Astrocyte of the spinal cord (primary cell): ENCODE results near the gene NAGLU.

Experiments used
- DNase-seq: peaks from one replicate; pipeline ENCODE4 v3.0.0; 2011; ENCODE audit warnings: low read depth, low spot score
- H3K4me3 ChIP-seq: 2 replicates; pipeline ENCODE4 v1.5.1; 2011; ENCODE audit warnings: low read depth, mild to moderate bottlenecking, low read length, moderate library complexity
- CTCF ChIP-seq: IDR thresholded peaks from 2 replicates; pipeline ENCODE4 v1.5.1; 2012; ENCODE audit warnings: low read depth, mild to moderate bottlenecking, low read length, inconsistent platforms
- in situ Hi-C: cut with HindIII; loops from 2 replicates; pipeline ENCODE4 v1.10.0; 2017; ENCODE audit warnings: low sequenced_read_pairs

Gene NAGLU

GRCh38 chr17:42577140-42577531 lies 41.1 kb downstream of the NAGLU start:
- H3K4me3 ChIP-seq = peak overlapping the region; percentile 86
- DNase-seq = no peak
- in situ Hi-C loops = no loop called here
- TF ChIP-seq CTCF = no peak

GRCh38 chr17:42577532-42578281 lies 41.7 kb downstream of the NAGLU start, which contains the start of gene PSMC3IP:
Gene PSMC3IP, minus strand, starts transcription at chr17:42577729. Its CDS starts 43 bp downstream, at chr17:42577686.
- DNase-seq = peak; percentile 94
- TF ChIP-seq CTCF = peak; percentile 49
- in situ Hi-C loops = no loop called here
- H3K4me3 ChIP-seq = peak within 1 kb of the TSS; percentile 86

- H3K4me3 ChIP-seq = peak overlapping the region; percentile 86
- in situ Hi-C loops = no loop called here
- peak; percentile 83 for TF ChIP-seq CTCF
- DNase-seq = peak; percentile 69
Measured at GRCh38 chr17:42578282-42578869, 42.3 kb downstream of the NAGLU start.

GRCh38 chr17:42579794-42580551 lies 43.9 kb downstream of the NAGLU start:
- no peak overlapping the region for H3K4me3 ChIP-seq
- in situ Hi-C loops = no loop called here
- no peak for DNase-seq
- no peak for TF ChIP-seq CTCF

- TF ChIP-seq CTCF = no peak
- no peak for DNase-seq
- in situ Hi-C loops = no loop called here
- H3K4me3 ChIP-seq = no peak overlapping the region
Measured at GRCh38 chr17:42581744-42582270, 45.8 kb downstream of the NAGLU start.

- H3K4me3 ChIP-seq = no peak overlapping the region
- in situ Hi-C loops = no loop called here
- DNase-seq = no peak
- no peak for TF ChIP-seq CTCF
Measured at GRCh38 chr17:42584880-42585279, 48.8 kb downstream of the NAGLU start.
